Suprapubic skin (tissue), 4 donors: Measurements from ENCODE around the gene UBE4A. TPM values are rescaled to one million over a fixed set of nuclear protein-coding genes. Genes with fewer than 3 reads are reported as not detected.

Experiments used
- DNase-seq, 2 donors: peaks; one replicate each; pipeline ENCODE4 v3.0.0-alpha.2; 2019; ENCODE audit warnings: low spot score in 2 of 2
- H3K27ac ChIP-seq: fragments of 200-600 bp; sonication (generic); one replicate; pipeline ENCODE4 v1.5.1; 2019
- H3K27me3 ChIP-seq: fragments of 200-600 bp; sonication (generic); one replicate; pipeline ENCODE4 v1.5.1; 2019
- H3K36me3 ChIP-seq: fragments of 200-600 bp; sonication (generic); one replicate; pipeline ENCODE4 v1.5.1; 2019
- H3K4me1 ChIP-seq: fragments of 200-600 bp; sonication (generic); one replicate; pipeline ENCODE4 v1.5.1; 2019
- H3K4me3 ChIP-seq: fragments of 200-600 bp; sonication (generic); one replicate; pipeline ENCODE4 v1.5.1; 2019; ENCODE audit warnings: mild to moderate bottlenecking
- H3K9me3 ChIP-seq: fragments of 200-600 bp; sonication (generic); one replicate; pipeline ENCODE4 v1.5.1; 2019
- CTCF ChIP-seq, 2 donors: fragments of 200-600 bp in 1 of 2; fragments of 450-650 bp in 1 of 2; sonication (generic) in 1 of 2; IDR thresholded peaks; one replicate each; pipeline ENCODE4 v1.5.1; 2016 to 2019; ENCODE audit warnings: antibody characterized with exemption in 2 of 2, mild to moderate bottlenecking in 1 of 2, moderate library complexity in 1 of 2
- EP300 ChIP-seq: sonication (generic); formaldehyde crosslinking; IDR thresholded peaks from one replicate; pipeline ENCODE4 v1.6.1; 2017; ENCODE audit warnings: antibody characterized with exemption
- POLR2A ChIP-seq, 2 donors: fragments of 450-650 bp; IDR thresholded peaks; one replicate each; pipeline ENCODE4 v1.6.1; 2017; ENCODE audit warnings: antibody characterized with exemption in 2 of 2, mild to moderate bottlenecking in 2 of 2, moderate library complexity in 2 of 2
- POLR2AphosphoS5 ChIP-seq, 3 donors: sonication (generic); formaldehyde crosslinking; IDR thresholded peaks; one replicate each; pipeline ENCODE4 v1.6.1; 2017; ENCODE audit warnings: antibody characterized with exemption in 3 of 3
- WGBS: methylation state at CpG from one replicate; pipeline ENCODE4 v1.1.5; 2018; 5-methylcytosine and 5-hydroxymethylcytosine counted together
- total RNA-seq, 4 donors: library from RNA; depleted of rRNA; stranded (reverse); fragments of >200 nt; gene quantifications; one replicate each; pipeline ENCODE4 v1.1.0, GENCODE V29; 2016

The UBE4A gene
- total RNA-seq, 4 donors from 2014 or later, result 37.0 to 81.8 (median 50.4) TPM

- DNase-seq, result no peak
- Histone ChIP-seq H3K27ac (no peak overlapping the region), H3K9me3 (no peaks in the 10 kb centered on the region), H3K36me3 (peaks cover 85% of the 10 kb centered on the region), H3K27me3 (no peaks in the 10 kb centered on the region), H3K4me1 (no peaks in the 10 kb centered on the region), H3K4me3 (no peak overlapping the region)
- 93% methylated on average over 2 of the region's 2 CpGs for WGBS
- TF ChIP-seq POLR2A (IDR thresholded peaks at IDR 0.05) (no peak), CTCF (IDR thresholded peaks at IDR 0.05) (no peak), EP300 (no peak), POLR2AphosphoS5 (IDR thresholded peaks at IDR 0.05) (no peak)
Observed at GRCh38 chr11:118373263-118373662, 13.9 kb downstream of the UBE4A start.

GRCh38 chr11:118373871-118374270, 14.5 kb downstream of the UBE4A start:
- Histone ChIP-seq H3K4me3 (no peak overlapping the region), H3K4me1 (no peaks in the 10 kb centered on the region), H3K36me3 (peaks cover 85% of the 10 kb centered on the region), H3K27me3 (no peaks in the 10 kb centered on the region), H3K27ac (no peak overlapping the region), H3K9me3 (no peaks in the 10 kb centered on the region)
- 91% methylated on average over 5 of the region's 5 CpGs for WGBS
- TF ChIP-seq POLR2AphosphoS5 (IDR thresholded peaks at IDR 0.05), result no peak
- no peak for TF ChIP-seq CTCF (IDR thresholded peaks at IDR 0.05)
- no peak for TF ChIP-seq EP300
- no peak for TF ChIP-seq POLR2A (IDR thresholded peaks at IDR 0.05)
- no peak for DNase-seq

- WGBS, result 63% methylated on average over 3 of the region's 3 CpGs
Observed at GRCh38 chr11:118374729-118375128, 15.3 kb downstream of the UBE4A start.

GRCh38 chr11:118375978-118376377, 16.6 kb downstream of the UBE4A start:
- TF ChIP-seq EP300 (no peak), CTCF (IDR thresholded peaks at IDR 0.05) (no peak), POLR2A (IDR thresholded peaks at IDR 0.05) (no peak), POLR2AphosphoS5 (IDR thresholded peaks at IDR 0.05) (no peak)
- Histone ChIP-seq H3K4me1 (no peaks in the 10 kb centered on the region), H3K36me3 (peaks cover 85% of the 10 kb centered on the region), H3K4me3 (no peak overlapping the region), H3K27ac (no peak overlapping the region), H3K9me3 (no peaks in the 10 kb centered on the region), H3K27me3 (no peaks in the 10 kb centered on the region)
- no peak for DNase-seq

More at GRCh38 chr11:118374729-118375128, 15.3 kb downstream of the UBE4A start:
- no peak for DNase-seq
- TF ChIP-seq CTCF (IDR thresholded peaks at IDR 0.05) (no peak), POLR2AphosphoS5 (IDR thresholded peaks at IDR 0.05) (no peak), POLR2A (IDR thresholded peaks at IDR 0.05) (no peak), EP300 (no peak)
- Histone ChIP-seq H3K9me3 (no peaks in the 10 kb centered on the region), H3K27ac (no peak overlapping the region), H3K4me1 (no peaks in the 10 kb centered on the region), H3K4me3 (no peak overlapping the region), H3K27me3 (no peaks in the 10 kb centered on the region), H3K36me3 (peaks cover 85% of the 10 kb centered on the region)

- H3K4me3 ChIP-seq, result no peak overlapping the region
- no peaks in the 10 kb centered on the region for H3K9me3 ChIP-seq
- peaks cover 84% of the 10 kb centered on the region for H3K36me3 ChIP-seq
- TF ChIP-seq CTCF (IDR thresholded peaks at IDR 0.05) (no peak), POLR2AphosphoS5 (IDR thresholded peaks at IDR 0.05) (no peak), EP300 (no peak), POLR2A (IDR thresholded peaks at IDR 0.05) (no peak)
- DNase-seq, result no peak
- no peaks in the 10 kb centered on the region for H3K4me1 ChIP-seq
- no peaks in the 10 kb centered on the region for H3K27me3 ChIP-seq
- H3K27ac ChIP-seq, result no peak overlapping the region
- 92% methylated on average over 4 of the region's 4 CpGs for WGBS
Observed at GRCh38 chr11:118379497-118379896, 20.1 kb downstream of the UBE4A start.
